Suppressor macrophage treated with lipopolysaccharide for 4 hours (primary cell): Measurements from ENCODE around the gene TEN1.

ENCODE experiments used
- DNase-seq: peaks from one replicate; pipeline ENCODE4 v3.0.0-alpha.2; 2020

Gene TEN1

DNA sequence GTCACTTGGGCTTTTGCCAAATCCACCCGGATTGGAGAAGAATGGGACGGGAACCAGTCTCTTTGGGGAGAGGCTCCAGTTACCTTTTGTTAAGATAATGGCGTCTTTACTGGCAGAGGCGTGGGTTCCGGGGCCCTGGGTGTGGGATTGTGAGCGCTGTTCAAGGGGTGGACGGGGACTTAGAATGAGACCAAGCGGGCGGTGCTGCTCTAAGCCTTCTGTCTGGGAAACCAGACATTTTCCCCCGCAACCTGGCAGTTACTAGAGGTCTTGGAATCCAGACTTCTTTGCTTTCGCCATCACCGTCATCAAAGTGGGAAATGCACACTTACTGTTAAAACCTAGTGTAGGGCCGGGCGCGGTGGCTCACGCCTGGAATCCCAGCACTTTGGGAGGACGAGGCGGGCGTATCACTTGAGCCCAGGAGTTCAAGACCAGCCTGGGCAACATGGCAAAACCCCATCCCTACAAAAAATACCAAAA, 706 bp downstream of the TEN1 start:
- no peak for DNase-seq

DNA sequence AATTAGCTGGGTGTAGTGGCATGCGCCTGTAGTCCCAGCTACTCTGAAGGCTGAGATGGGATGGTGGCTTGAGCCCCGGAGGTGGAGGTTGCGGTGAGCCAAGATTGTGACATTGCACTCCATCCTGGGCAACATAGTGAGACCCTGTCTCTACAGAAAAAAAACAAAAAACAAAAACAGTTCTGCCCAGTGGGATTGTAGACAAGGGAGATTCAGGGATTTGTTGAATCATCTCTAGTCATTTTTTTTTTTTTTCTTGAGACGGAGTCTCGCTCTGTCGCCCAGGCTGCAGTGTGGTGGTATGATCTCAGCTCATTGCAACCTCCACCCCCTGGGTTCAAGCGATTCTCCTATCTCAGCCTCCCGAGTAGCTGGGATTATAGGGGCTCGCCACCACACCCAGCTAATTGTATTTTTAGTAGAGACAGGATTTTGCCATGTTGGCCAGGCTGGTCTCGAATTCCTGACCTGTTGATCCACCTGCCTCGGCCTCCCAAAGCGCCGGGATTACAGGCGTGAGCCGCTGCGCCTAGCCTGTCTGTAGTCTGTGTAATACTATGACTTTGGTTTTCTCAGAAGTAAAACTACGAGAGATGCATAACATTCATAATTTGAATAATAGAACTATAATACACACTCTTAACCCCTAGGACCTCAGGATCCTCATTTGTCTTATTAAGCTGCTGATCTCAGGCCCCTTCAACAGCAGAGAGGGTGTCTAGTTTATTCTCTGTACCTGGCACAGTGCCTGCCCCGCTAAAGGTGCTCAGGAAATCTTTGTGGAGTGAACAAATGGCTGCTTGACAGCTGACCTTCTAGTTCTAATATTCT, 1.4 kb downstream of the TEN1 start:
- no peak for DNase-seq

DNA sequence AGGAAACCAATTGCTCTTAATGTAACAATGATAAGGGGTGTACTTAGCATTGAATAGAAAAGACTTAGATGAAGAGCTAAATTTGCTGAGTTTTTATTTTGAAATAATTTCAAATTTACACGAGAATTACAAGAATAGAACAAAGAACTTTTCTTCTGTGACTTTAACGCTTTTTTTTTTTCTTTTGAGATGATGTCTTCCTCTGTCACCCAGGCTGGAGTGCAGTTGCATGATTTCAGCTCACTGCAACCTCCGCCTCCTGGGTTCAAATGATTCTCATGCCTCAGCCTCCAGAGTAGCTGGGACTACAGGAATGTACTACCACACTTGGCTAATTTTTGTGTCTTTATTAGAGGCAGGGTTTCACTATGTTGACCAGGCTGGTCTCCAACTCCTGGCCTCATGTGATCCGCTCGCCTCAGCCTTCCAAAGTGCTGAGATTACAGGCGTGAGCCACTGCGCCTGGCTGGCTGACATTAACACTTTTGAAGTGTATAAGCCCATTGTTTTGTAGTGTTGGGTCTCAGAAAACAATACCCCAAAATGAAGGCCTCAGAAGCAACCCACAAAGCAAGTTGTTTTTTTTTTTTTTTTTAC, 2.1 kb downstream of the TEN1 start:
- no peak for DNase-seq

DNA sequence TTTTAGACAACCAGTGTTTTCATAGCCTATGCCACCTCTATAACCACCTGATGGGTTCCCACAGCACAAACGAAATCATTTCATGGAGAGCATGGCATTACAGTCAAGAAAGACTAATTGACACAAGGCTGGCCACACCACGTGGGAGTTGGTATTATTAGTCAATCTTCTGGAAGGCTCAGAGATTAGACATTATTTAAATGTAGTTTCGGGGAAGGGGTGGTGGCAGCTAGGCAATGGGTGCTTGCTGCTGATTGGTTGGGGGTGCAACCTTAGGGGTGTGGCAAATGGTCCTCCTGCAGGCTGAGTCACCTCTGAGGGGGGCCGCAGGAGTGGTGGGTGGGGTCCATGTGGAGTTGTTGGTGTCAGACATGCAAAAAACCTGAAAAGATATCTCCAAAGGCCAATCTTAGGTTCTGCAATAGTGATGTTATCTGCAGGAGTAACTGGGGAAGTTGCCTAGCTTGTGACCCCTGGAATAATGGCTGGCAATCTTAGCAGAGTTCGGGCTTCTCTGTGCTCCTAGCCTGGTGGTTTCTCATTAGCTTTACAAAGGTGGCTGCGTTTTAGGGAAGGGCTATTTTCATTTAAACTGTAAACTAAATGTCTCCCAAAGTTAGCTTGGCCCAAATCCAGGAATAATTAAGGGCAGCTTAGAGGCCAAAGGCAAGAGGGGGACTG, 4.6 kb downstream of the TEN1 start:
- peak; percentile 58 for DNase-seq

DNA sequence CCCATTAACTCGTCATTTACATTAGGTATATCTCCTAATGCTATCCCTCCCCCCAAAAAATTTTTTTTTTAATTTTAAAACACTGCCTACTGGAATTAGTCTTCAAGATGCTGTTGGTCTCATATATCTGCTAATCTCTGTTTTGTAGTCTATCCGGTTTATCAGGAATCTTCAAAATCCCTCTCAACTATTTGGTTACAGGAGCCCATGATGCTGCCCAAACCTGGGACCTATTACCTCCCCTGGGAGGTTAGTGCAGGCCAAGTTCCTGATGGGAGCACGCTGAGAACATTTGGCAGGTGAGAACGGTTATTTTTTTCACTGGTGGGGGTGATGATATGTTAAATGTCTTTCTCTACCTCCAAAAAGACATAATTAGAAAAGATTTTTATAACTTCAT, 6.9 kb downstream of the TEN1 start:
- no peak for DNase-seq

DNA sequence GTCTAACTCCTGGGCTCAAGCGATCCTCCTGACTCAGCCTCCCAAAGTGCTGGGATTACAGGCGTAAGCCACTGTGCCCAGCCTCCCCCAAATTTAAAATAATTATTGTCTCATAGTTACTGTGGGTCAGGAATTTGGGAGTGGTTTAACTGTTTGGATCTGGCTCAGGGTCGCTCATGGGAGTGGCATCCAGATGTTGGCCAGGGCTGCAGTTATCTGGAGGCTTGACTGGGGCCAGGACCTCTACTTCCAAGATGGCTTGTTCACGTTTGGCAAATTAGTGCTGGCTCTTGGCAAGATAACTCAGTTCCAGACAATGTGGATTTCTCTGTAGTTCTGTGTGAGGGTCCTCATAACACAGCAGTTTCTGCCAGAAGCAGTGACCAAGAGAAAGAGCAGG, 8.0 kb downstream of the TEN1 start:
- no peak for DNase-seq

DNA sequence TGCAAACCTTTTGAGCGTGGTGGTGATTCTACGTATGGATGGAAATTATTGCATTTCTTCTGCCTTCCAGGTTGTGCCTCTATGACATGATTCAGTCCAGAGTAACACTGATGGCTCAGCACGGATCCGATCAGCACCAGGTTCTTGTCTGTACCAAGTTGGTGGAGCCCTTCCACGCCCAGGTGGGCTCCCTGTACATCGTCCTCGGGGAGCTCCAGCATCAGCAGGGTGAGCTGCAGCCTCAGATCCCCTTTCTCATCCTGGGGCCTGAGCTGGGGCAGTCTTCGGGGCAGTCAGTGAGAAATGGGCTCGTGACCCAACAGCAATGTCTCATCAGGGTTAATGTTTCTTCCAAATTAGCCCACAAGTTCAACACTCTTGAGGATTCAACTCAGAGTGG, 12.4 kb downstream of the TEN1 start:
- no peak for DNase-seq

DNA sequence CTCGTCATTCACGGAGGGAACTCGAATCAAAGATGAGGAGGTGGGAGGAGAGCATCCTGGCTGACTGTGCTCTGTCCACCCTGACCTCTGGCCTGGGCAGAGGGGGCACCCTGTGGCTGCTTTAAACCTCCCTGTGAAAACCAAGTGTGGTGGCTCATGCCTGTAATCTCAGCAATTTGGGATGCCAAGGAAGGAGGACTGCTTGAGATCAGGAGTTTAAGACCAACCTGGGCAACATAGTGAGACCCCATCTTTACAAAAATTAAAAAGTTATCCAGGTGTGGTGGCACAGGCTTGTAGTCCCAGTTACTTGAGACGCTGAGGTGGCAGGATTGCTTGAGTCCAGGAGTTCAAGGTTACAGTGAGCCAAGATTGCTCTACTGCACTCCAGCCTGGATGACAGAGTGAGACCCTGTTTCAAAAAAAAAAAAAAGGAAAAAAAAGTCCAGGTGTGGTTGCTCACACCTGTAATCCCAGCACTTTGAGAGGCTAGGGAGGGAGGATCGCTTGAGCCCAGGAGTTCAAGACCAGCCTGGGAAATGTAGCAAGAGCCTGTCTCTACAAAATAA, 15.8 kb downstream of the TEN1 start:
- DNase-seq, result no peak

DNA sequence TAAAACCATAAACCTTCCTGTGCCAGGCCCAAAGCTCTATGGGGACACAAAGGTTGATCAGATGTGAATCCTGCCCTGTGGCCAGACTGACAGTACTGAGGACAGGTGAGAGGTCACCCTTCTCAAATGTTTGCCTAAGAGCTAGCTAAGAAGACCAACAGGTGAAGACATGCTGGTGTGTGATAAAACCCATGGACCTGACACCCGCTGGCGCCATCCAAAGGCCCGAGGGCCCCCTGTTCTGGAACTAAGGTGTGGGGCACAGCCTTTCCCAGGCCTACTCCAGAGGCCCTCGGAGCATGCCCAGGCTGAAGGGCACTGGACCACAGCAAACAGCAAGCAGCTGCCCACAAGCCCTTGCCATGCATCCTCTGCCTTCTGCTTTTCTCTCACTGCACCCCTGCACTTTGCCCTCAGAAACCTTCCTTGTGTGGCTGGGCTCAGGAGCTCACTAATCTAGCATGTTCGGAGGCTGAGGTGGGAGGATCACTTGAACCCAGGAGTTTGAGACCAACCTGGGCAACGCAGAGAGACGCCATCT, 16.4 kb downstream of the TEN1 start:
- no peak for DNase-seq

DNA sequence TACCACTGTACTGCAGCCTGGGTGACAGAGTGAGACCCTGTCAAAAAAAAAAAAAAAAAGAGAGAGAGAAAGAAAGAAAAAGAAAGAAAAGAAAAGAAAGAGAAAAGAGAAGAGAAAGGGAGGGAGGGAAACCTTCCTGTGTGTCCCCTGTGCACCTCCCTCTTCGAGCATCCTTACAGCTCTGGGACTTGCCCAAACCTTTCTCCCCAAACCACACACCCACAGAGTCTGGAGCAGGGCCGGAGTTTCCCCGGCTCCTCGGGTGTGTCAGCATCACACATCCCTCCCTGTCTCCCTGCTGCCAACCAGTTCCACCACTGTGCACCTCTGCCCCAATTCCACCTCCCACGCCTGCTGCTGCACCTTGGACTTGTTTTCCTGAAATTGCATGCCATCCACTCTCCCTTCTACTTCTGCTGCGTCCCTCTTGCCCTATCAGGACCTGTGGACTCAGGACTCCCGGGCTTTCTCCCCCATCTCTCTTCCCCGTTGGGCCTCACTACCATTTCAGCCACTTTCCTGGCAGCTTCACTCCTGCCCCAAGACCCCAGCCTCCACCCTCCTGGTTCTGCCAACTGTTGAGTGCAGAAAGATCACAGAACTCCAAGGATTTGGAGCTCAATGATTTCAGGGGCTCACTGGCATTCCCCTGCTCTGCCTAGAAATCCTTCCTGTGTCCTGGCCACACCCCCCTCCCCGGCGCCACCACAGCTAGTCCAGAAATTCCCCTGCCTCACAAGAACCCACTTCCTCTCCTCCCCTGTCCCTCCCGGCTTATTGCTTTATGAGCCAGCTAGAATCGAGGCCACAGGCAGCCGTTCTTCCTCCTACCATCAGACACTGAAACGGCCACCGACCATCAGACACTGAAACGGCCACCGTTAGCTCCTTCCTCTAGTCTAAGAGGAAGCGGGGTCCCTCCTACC, 17.9 kb downstream of the TEN1 start:
- peak; percentile 90 for DNase-seq

DNA sequence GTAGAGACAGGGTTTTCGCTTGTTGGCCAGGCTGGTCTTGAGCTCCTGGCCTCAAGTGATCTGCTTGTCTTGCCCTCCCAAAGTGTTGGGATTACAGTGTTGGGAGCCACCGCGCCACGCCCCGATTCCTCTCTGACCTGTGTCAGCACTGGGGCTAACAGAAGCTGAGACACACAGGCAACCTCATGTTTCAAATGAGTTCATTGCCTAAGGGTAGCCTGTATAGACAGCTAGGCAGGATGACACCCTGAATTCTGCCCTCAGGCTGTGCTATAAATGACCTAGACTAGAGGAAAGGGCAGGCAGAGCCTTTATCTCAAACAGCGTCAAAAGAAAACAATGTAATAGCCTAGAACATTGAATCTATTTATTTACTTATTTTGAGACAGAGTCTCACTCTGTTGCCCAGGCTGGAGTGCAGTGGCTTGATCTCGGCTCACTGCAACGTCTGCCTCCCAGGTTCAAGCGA, 19.3 kb downstream of the TEN1 start:
- no peak for DNase-seq

DNA sequence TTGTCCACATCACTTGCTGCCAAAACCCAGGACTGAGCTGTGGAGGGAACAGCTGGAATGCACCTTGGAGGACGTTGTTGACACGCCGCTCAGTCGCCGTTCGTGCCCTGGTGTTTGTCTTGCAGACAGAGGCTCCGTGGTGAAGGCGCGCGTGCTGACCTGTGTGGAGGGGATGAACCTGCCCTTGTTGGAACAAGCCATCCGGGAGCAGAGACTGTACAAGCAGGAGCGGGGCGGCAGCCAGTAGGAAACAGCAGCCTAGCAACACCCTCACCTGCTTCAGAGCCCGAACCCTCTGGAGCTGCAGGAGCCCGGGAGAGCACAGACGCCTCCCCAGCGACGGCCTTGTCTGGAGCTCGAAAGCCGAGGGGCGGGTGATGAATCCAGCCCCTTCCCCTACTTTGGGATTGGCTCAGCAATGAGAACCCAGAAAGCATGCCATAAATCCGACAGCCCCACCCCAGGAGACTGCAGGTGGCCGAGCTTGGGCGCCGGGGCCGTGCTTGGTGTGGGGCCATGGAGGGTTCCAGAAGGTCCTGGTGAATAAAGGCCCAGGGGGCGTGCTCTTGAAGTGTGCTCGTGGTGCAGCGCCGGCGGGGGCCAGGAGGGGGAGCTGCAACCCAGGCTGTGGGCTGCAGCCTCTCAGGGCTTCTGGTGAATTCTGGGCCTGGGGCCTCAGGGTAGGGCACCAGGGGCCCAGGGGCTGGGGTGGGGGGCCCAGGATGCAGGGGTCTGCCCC, 21.1 kb downstream of the TEN1 start:
- peak; percentile 67 for DNase-seq

DNA sequence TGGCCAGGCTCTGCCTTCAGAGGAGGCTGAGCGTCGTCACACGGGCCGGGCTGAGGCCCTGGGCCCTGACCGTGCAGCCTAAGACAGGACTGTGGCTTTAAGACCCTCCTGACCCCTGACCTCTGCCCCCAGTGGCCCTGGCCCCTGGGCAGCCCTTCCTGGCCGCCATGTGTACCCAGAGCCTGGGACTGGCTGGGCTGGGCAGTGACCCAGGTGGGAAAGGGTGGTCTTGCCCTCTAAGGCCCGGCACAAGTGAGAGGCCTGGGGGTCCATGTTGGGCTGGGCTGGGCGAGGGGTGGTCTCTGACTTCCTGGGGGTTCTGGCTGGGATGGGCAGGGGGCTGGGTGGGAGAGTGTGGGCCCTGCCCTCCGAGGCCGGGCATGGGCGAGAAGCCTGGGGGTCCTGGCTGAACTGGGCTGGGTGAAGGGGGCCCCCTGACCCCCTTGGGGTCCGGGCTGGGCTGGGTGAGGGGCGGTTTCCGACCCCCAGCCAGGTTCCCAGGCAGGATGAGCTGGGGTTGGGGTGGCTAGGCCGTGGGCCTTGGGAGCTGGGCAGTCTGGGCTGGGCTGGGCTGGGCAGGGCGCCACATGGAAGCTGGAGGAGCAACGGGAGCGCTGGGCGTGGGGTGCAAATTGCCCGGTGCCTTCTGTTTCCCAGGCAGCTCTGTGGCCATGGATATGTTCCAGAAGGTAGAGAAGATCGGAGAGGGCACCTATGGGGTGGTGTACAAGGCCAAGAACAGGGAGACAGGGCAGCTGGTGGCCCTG, 21.9 kb downstream of the TEN1 start, which contains the start of gene CDK3:
Gene CDK3 (plus strand): TSS at position 101 of the 767 bp plus-strand sequence. CDS start 571 bp downstream, at position 672.
- no peak for DNase-seq

DNA sequence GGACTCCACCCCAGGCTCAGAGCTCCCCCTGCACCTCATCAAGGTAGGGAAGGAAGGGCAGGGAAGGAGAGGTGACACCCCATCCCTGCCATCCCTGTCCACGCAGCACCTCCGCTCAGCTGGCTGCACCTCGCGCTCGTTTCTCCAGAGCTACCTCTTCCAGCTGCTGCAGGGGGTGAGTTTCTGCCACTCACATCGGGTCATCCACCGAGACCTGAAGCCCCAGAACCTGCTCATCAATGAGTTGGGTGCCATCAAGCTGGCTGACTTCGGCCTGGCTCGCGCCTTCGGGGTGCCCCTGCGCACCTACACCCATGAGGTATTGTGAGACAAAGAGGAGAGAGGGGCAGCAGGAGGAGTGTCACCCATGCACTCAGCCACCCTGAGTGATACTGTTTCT, 23.1 kb downstream of the TEN1 start:
- DNase-seq, result no peak

DNA sequence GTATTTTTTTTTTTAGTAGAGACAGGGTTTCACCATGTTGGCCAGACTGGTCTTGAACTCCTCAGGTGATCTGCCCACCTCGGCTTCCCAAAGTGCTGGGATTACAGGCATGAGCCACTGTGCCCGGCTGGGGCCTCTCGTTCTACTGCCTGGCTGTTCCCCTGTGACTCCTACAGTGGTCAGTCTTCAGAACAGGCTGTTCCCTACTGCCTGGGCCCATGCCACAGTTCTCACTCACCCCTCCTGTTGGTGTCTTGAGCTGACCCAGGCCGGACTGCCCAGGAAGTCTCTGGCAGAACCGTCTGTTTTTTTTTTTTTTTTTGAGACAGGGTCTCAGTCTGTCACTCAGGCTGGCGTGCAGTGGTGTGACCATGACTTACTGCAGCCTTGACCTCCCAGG, 24.9 kb downstream of the TEN1 start:
- no peak for DNase-seq

DNA sequence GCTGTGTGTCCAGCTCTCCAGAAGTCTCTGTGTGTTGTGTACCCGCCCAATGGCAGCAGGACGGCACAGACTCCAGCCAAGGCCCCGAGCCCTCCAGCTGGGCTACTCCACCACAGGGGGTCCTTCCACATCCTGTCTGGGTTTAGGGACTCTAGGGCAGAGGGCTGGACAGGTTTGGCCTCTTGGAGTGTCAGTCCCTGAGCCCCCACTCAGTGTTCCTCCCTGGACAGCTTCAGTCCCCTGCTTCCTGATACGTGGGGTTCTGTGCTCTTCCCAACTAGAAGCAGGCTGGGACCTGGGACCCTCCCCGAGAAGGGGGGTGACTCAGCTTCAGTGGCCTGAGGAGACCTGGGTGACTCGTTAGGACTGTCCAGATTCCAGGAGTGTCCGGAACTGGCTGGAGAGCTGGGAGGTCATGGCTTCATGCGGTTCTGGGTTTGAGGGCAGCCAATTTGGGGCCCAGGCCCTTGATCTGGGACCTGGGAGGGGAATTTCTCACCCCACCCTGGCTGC, 25.8 kb downstream of the TEN1 start:
- DNase-seq, result no peak

DNA sequence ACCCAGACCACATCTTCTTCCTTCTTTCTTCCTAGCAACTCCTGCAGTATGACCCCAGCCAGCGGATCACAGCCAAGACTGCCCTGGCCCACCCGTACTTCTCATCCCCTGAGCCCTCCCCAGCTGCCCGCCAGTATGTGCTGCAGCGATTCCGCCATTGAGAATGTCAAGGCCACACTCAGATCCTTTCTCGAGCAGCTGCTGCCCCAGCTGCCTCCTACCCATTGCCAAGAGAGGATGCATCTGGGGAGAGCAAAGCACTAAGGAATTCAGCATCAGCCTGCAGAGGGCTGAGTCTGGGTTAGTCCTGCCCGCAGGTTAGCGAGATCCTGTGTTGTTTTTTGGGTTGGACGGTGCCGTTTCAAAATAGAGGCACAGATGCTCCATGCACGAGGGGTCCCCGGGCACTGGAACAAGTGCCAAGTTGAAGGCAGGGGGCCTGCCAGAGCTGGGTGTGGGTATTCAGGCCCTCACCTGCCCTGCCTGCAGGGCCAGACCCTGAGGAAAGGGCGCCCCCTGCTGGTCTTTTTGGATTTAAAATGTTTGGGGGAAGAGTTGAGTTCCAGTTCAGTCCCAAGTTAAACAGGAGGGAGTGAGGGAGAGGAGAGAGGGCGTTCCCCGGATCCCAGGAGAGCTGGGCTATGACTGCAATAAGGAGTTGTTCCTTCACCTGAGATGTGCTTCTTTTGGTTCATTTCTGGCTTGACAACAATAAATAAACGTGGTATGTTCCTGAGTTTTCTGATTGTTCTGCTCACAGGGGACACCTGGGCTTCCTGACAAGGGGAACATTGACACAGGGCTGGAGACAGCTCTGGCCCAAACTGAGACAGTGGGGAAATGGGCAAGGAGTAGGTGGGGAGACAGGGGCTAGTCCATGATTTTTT, 26.5 kb downstream of the TEN1 start:
- peak; percentile 87 for DNase-seq

DNA sequence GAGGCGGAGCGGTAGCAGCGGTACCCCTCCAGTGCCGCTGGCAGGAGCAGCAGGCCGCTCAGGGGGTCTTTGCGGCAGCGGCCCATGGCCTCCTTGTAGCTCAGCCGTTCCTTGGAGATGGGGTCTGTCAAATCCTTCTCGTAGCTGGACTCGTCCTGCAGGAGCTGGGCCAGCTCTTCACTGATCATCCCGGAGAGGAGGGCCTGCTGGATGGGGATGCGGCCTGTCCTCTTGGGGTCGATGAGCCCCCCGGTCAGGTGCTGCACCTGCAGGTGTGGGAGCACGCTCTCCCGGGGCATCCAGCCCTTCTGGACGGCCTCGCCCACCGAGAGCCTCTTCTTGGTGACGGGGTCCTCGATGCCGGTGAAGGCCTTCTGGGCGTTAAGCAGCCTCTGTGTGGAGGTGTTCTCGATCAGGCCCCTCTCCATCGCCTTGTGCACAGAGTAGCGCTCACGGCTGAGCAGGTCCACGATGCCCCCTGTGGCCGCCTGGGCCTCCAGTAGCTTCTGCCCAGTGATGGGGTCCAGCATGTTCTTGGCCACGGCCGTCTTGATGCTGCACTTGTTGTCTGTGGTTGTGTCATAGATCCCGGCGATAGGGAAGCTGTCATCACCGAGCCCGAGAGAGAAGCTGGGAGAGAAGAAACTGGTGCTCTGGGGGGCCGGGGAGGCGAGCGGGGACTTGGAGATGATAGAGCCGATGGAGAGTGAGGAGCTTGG, 28.2 kb downstream of the TEN1 start:
- DNase-seq, result no peak

DNA sequence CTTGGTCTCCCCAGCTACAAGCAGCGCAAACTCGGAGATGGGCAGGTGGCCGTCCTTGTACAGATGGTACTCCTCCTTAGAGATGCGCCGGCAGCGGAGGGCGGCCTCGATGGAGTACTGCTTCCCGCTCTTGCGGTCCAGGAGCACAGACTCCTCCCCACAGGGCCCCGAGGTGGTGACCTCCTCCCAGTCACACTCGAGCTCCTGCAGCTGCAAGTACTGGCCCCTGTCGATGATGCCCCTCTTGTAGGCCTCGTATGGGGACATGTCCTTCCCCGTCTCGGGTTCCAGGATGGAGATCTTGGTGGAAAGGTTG, 28.8 kb downstream of the TEN1 start:
- DNase-seq, result no peak
